K562 (cell line): ENCODE data around the gene KAT5.

Experiments used
- BRCA1 ChIP-seq, 2 experiments: fragments of 450-650 bp in 1 of 2; sonication (generic) in 1 of 2; formaldehyde crosslinking in 1 of 2; IDR thresholded peaks; 2 replicates each; pipeline versions ENCODE4 v1.5.0 to v1.6.1; 2017 to 2020; ENCODE audit warnings: mild to moderate bottlenecking in 1 of 2, missing genetic modification reagents in 1 of 2
- GABPA ChIP-seq: fragments of 200-800 bp; sonication (Bioruptor generic); conservative IDR thresholded peaks from 2 replicates; pipeline ENCODE4 v1.6.1; 2016; ENCODE audit warnings: low read depth, missing genetic modification characterization, missing compliant biosample characterization
- MED1 ChIP-seq: sonication (generic); formaldehyde crosslinking; IDR thresholded peaks from 2 replicates; pipeline ENCODE4 v1.8.1; 2023; ENCODE audit warnings: missing genetic modification reagents, borderline replicate concordance
- POLR2G ChIP-seq: fragments of 200-400 bp; formaldehyde crosslinking; IDR thresholded peaks from 2 replicates; pipeline ENCODE4 v1.6.1; 2017; ENCODE audit warnings: low read depth, mild to moderate bottlenecking, antibody characterized with exemption, low read length, moderate library complexity
- POLR3G ChIP-seq: IDR thresholded peaks from 2 replicates; pipeline ENCODE4 v1.6.1; 2011; ENCODE audit not compliant: insufficient read length, insufficient replicate concordance; ENCODE audit errors: extremely low read depth
- SIN3A ChIP-seq, 2 experiments: fragments of 150-350 bp in 1 of 2; IDR thresholded peaks; 2 replicates each; pipeline ENCODE4 v1.6.1; 2011 to 2016; ENCODE audit warnings: borderline replicate concordance in 2 of 2, low read depth in 2 of 2, low read length in 2 of 2, mild to moderate bottlenecking in 2 of 2, moderate library complexity in 2 of 2; ENCODE audit not compliant: control insufficient read depth in 1 of 2
- SMAD3 ChIP-seq: fragments of 450-650 bp; formaldehyde crosslinking; conservative IDR thresholded peaks from 2 replicates; pipeline ENCODE4 v1.4.0; 2020; ENCODE audit warnings: mild to moderate bottlenecking
- SRF ChIP-seq, 2 experiments: fragments of 250-450, 450-650 bp in 1 of 2; sonication (Bioruptor Pico) in 1 of 2; sonication (generic) in 1 of 2; formaldehyde crosslinking; IDR thresholded peaks; 2 replicates each; pipeline versions ENCODE4 v1.5.0 to v1.5.1; 2020 to 2022; ENCODE audit warnings: mild to moderate bottlenecking in 1 of 2, missing genetic modification reagents in 1 of 2
- ZC3H11A ChIP-seq: IDR thresholded peaks from 2 replicates; pipeline ENCODE4 v1.6.1; 2012; ENCODE audit warnings: low read depth, low read length, improper control_type of control experiment
- ZNF282 ChIP-seq: sonication (generic); formaldehyde crosslinking; IDR thresholded peaks from 2 replicates; pipeline ENCODE4 v1.8.1; 2023; ENCODE audit warnings: missing genetic modification reagents
- TF ChIP-seq, protein P1 (sequence below), 2 experiments: fragments of 450-650 bp in 1 of 2; sonication (generic) in 1 of 2; formaldehyde crosslinking; conservative IDR thresholded peaks; 2 replicates each; pipeline versions ENCODE4 v1.4.0 to v1.8.1; 2020 to 2022; ENCODE audit warnings: mild to moderate bottlenecking in 1 of 2, missing genetic modification reagents in 1 of 2
- TF ChIP-seq, protein P2 (sequence below), 3 experiments: IDR thresholded peaks in 2 of 3; conservative IDR thresholded peaks in 1 of 3; 2 replicates each; pipeline ENCODE4 v1.5.1; 2011 to 2012; ENCODE audit warnings: low read length in 3 of 3, mild to moderate bottlenecking in 3 of 3, control low read depth in 2 of 3, improper control_type of control experiment in 1 of 3, inconsistent platforms in 1 of 3, low read depth in 1 of 3, mixed read lengths in 1 of 3, moderate library complexity in 1 of 3; ENCODE audit not compliant: insufficient read depth in 2 of 3
- TF ChIP-seq, protein P3 (sequence below): sonication (generic); formaldehyde crosslinking; IDR thresholded peaks from 2 replicates; pipeline ENCODE4 v1.8.0; 2022; ENCODE audit warnings: missing genetic modification reagents, mild to moderate bottlenecking, borderline replicate concordance
- TF ChIP-seq, protein P4 (sequence below), 2 experiments: fragments of 450-650 bp; formaldehyde crosslinking in 1 of 2; IDR thresholded peaks; 2 replicates each; pipeline versions ENCODE4 v1.4.0 to v1.6.1; 2014 to 2020; ENCODE audit warnings: mild to moderate bottlenecking in 2 of 2, borderline replicate concordance in 1 of 2, low read depth in 1 of 2

DNA sequence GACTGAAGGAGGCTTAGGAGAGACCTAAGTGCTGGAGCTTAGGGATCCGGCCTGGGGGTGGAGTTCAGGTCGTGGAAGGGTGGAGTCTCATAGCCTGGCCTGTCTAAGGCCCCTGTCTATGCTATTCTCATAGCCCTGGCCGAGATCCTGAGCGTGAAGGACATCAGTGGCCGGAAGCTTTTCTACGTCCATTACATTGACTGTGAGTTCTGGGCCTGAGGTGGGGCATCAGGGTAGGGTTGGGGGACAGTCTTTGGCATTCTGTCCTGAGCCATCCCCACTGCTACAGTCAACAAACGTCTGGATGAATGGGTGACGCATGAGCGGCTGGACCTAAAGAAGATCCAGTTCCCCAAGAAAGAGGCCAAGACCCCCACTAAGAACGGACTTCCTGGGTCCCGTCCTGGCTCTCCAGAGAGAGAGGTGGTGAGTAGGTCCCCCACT, 603 bp downstream of the KAT5 start:
- no peak for TF ChIP-seq SMAD3 (CRISPR knock-in tag)
- TF ChIP-seq, protein P1, sequence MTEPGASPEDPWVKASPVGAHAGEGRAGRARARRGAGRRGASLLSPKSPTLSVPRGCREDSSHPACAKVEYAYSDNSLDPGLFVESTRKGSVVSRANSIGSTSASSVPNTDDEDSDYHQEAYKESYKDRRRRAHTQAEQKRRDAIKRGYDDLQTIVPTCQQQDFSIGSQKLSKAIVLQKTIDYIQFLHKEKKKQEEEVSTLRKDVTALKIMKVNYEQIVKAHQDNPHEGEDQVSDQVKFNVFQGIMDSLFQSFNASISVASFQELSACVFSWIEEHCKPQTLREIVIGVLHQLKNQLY (CRISPR knock-in tag; conservative IDR thresholded peaks at IDR 0.05) = no peak
- TF ChIP-seq, protein P2, sequence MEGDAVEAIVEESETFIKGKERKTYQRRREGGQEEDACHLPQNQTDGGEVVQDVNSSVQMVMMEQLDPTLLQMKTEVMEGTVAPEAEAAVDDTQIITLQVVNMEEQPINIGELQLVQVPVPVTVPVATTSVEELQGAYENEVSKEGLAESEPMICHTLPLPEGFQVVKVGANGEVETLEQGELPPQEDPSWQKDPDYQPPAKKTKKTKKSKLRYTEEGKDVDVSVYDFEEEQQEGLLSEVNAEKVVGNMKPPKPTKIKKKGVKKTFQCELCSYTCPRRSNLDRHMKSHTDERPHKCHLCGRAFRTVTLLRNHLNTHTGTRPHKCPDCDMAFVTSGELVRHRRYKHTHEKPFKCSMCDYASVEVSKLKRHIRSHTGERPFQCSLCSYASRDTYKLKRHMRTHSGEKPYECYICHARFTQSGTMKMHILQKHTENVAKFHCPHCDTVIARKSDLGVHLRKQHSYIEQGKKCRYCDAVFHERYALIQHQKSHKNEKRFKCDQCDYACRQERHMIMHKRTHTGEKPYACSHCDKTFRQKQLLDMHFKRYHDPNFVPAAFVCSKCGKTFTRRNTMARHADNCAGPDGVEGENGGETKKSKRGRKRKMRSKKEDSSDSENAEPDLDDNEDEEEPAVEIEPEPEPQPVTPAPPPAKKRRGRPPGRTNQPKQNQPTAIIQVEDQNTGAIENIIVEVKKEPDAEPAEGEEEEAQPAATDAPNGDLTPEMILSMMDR (IDR thresholded peaks at IDR 0.05 in 2 of 3, conservative IDR thresholded peaks at IDR 0.05 in 1 of 3; ENCODE audit: insufficient read depth in 2 of 3, low read depth in 1 of 3, low read length in 3 of 3) = no peak
- TF ChIP-seq POLR3G = no peak
- TF ChIP-seq, protein P3, sequence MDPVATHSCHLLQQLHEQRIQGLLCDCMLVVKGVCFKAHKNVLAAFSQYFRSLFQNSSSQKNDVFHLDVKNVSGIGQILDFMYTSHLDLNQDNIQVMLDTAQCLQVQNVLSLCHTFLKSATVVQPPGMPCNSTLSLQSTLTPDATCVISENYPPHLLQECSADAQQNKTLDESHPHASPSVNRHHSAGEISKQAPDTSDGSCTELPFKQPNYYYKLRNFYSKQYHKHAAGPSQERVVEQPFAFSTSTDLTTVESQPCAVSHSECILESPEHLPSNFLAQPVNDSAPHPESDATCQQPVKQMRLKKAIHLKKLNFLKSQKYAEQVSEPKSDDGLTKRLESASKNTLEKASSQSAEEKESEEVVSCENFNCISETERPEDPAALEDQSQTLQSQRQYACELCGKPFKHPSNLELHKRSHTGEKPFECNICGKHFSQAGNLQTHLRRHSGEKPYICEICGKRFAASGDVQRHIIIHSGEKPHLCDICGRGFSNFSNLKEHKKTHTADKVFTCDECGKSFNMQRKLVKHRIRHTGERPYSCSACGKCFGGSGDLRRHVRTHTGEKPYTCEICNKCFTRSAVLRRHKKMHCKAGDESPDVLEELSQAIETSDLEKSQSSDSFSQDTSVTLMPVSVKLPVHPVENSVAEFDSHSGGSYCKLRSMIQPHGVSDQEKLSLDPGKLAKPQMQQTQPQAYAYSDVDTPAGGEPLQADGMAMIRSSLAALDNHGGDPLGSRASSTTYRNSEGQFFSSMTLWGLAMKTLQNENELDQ (CRISPR knock-in tag) = no peak
- TF ChIP-seq, protein P4, sequence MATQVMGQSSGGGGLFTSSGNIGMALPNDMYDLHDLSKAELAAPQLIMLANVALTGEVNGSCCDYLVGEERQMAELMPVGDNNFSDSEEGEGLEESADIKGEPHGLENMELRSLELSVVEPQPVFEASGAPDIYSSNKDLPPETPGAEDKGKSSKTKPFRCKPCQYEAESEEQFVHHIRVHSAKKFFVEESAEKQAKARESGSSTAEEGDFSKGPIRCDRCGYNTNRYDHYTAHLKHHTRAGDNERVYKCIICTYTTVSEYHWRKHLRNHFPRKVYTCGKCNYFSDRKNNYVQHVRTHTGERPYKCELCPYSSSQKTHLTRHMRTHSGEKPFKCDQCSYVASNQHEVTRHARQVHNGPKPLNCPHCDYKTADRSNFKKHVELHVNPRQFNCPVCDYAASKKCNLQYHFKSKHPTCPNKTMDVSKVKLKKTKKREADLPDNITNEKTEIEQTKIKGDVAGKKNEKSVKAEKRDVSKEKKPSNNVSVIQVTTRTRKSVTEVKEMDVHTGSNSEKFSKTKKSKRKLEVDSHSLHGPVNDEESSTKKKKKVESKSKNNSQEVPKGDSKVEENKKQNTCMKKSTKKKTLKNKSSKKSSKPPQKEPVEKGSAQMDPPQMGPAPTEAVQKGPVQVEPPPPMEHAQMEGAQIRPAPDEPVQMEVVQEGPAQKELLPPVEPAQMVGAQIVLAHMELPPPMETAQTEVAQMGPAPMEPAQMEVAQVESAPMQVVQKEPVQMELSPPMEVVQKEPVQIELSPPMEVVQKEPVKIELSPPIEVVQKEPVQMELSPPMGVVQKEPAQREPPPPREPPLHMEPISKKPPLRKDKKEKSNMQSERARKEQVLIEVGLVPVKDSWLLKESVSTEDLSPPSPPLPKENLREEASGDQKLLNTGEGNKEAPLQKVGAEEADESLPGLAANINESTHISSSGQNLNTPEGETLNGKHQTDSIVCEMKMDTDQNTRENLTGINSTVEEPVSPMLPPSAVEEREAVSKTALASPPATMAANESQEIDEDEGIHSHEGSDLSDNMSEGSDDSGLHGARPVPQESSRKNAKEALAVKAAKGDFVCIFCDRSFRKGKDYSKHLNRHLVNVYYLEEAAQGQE (IDR thresholded peaks at IDR 0.05; ENCODE audit: borderline replicate concordance) = no peak
- TF ChIP-seq, protein P4 (CRISPR knock-in tag; IDR thresholded peaks at IDR 0.05; ENCODE audit: low read depth) = no peak
- no peak for TF ChIP-seq POLR2G
- TF ChIP-seq SIN3A (IDR thresholded peaks at IDR 0.05; ENCODE audit: borderline replicate concordance in 2 of 2, control insufficient read depth in 1 of 2, low read depth in 2 of 2, low read length in 2 of 2) = peak in 1 of 2 experiments; percentile 29; a peak in 1 of 4 replicates
- no peak for TF ChIP-seq ZC3H11A
- no peak for TF ChIP-seq ZNF282 (CRISPR knock-in tag)
- TF ChIP-seq MED1 (CRISPR knock-in tag) = no peak
- TF ChIP-seq GABPA (tag) = no peak
- no peak for TF ChIP-seq SRF (CRISPR knock-in tag; IDR thresholded peaks at IDR 0.05)
- TF ChIP-seq BRCA1 (IDR thresholded peaks at IDR 0.05) = no peak
- TF ChIP-seq BRCA1 (CRISPR knock-in tag; IDR thresholded peaks at IDR 0.05) = no peak
